Type B pancreatic cell (in vitro differentiated cells): ENCODE measurements around the gene NPHP4. TPM values are rescaled to one million over a fixed set of nuclear protein-coding genes. Genes with fewer than 3 reads are reported as not detected.

Source experiments
- DNase-seq: peaks from one replicate; pipeline ENCODE4 v3.0.0; 2021; ENCODE audit warnings: mixed read lengths; ENCODE audit not compliant: unreplicated experiment; ENCODE audit errors: extremely low spot score
- H3K27ac Mint-ChIP-seq: 2 replicates; pipeline ENCODE4 v1.8.0; 2021; ENCODE audit warnings: mild to moderate bottlenecking, mixed read lengths
- H3K27me3 Mint-ChIP-seq: 2 replicates; pipeline ENCODE4 v1.8.0; 2021; ENCODE audit warnings: mixed read lengths
- H3K36me3 Mint-ChIP-seq: 2 replicates; pipeline ENCODE4 v1.8.0; 2021; ENCODE audit warnings: mixed read lengths
- H3K4me1 Mint-ChIP-seq: one replicate; pipeline ENCODE4 v1.8.0; 2021; ENCODE audit warnings: mixed read lengths; ENCODE audit not compliant: unreplicated experiment
- H3K4me3 Mint-ChIP-seq: 2 replicates; pipeline ENCODE4 v1.8.0; 2021; ENCODE audit warnings: mild to moderate bottlenecking, mixed read lengths
- H3K9me3 Mint-ChIP-seq: 2 replicates; pipeline ENCODE4 v1.8.0; 2021; ENCODE audit warnings: mixed read lengths
- total RNA-seq: library from RNA; stranded (reverse); gene quantifications from 2 replicates; pipeline ENCODE4 v1.2.1, GENCODE V29; 2021; ENCODE audit warnings: low replicate concordance
- TF ChIP-seq, protein P1 (sequence below): fragments of 200-600 bp; sonication (generic); conservative IDR thresholded peaks from 2 replicates; pipeline ENCODE4 v1.5.0; 2021; ENCODE audit warnings: antibody characterized with exemption, mild to moderate bottlenecking

The NPHP4 gene
- total RNA-seq, 1 donor from 2014 or later: 21.7 TPM

DNA sequence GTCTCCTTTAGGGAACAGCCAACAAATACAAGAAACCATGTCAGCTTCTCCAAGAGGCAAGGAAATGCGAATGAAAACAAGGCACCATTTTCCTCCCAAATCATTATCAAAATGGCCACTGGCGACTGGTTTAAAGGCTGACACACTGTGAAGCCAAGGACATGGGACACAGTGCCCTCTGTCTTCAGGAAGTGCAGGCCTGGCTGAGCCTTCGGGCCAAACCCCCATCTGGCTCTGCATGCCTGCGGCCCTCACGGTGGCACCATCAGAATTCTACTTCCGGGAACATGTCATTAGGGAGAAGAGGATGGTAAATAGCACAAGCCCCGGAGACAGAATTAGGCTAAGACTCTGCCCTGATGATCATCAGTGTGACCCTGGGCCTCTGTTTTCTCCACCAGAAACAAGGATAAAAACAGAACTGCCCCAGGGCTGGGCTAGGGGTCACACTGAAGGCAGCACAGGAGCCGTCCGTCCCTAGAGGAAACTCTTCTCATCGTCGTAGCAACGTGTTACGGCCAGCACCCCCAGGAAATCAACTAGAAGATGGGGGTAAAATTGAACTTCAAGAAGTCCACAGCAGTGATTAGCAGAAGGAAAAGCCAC is 103.5 kb downstream of the NPHP4 start:
- H3K27me3 Mint-ChIP-seq: no peaks in the 10 kb centered on the region
- no peak overlapping the region for H3K27ac Mint-ChIP-seq
- no peak overlapping the region for H3K4me3 Mint-ChIP-seq
- no peaks in the 10 kb centered on the region for H3K9me3 Mint-ChIP-seq
- TF ChIP-seq, protein P1, sequence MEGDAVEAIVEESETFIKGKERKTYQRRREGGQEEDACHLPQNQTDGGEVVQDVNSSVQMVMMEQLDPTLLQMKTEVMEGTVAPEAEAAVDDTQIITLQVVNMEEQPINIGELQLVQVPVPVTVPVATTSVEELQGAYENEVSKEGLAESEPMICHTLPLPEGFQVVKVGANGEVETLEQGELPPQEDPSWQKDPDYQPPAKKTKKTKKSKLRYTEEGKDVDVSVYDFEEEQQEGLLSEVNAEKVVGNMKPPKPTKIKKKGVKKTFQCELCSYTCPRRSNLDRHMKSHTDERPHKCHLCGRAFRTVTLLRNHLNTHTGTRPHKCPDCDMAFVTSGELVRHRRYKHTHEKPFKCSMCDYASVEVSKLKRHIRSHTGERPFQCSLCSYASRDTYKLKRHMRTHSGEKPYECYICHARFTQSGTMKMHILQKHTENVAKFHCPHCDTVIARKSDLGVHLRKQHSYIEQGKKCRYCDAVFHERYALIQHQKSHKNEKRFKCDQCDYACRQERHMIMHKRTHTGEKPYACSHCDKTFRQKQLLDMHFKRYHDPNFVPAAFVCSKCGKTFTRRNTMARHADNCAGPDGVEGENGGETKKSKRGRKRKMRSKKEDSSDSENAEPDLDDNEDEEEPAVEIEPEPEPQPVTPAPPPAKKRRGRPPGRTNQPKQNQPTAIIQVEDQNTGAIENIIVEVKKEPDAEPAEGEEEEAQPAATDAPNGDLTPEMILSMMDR: peak; percentile 41
- peaks cover 12% of the 10 kb centered on the region for H3K36me3 Mint-ChIP-seq
- H3K4me1 Mint-ChIP-seq: peaks cover 24% of the 10 kb centered on the region
- no peak for DNase-seq

DNA sequence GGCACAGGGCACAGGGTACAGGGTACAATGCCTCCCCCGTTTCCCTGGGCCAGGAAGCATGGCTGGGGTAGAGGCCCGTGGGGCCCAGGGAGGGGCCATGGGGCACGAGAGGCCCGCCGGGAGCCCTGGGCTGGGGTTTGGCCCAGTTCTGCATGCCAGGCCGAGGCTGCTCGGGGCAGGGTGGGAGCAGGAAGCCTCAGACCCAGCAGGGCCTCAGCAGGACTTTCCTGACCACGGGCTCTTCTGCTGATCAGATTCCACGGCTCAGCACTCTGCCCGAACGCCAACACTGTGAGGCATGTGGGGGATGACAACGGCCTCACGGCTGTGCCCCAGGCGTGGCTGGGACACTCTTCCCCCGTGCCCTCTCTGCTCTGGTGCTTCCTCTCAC is 104.3 kb downstream of the NPHP4 start:
- no peak overlapping the region for H3K4me3 Mint-ChIP-seq
- peaks cover 24% of the 10 kb centered on the region for H3K4me1 Mint-ChIP-seq
- TF ChIP-seq, protein P1: no peak
- peaks cover 11% of the 10 kb centered on the region for H3K36me3 Mint-ChIP-seq
- H3K9me3 Mint-ChIP-seq: no peaks in the 10 kb centered on the region
- H3K27ac Mint-ChIP-seq: no peak overlapping the region
- no peaks in the 10 kb centered on the region for H3K27me3 Mint-ChIP-seq
- DNase-seq: no peak

DNA sequence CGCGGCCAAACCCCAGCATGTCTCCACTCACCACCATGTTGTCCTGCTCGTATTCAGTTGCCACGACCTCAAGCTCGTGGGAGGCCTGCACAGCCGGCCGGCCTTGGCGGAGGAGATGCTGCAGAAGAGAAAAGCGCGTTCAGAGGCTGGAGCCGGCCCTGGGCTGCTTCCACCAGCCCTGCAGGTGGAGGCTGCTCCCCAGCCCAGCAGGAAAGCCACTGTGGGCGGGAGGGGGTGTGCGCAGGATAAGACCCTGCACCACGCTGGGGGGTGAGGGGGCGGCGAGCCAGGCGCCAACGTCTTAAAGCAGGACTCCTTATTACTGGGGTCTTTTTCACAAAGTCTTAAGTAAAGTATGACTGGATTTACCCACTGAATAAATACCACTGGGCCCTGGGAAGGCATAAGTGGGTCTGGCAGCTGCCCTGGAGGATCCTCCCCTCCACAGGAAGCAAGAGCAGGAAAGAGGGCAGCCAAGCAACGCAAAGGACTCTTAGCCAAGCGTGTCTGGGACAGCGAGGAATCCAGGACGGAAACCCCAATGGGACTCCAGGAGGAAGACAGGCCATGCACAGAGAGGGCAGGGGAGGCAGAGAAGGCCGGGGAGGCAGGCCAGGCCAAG is 104.8 kb downstream of the NPHP4 start:
- Mint-ChIP-seq H3K27me3 (no peaks in the 10 kb centered on the region), H3K4me1 (peaks cover 24% of the 10 kb centered on the region), H3K27ac (no peak overlapping the region), H3K36me3 (peaks cover 12% of the 10 kb centered on the region), H3K4me3 (no peak overlapping the region), H3K9me3 (no peaks in the 10 kb centered on the region)
- TF ChIP-seq, protein P1: no peak
- DNase-seq: no peak

DNA sequence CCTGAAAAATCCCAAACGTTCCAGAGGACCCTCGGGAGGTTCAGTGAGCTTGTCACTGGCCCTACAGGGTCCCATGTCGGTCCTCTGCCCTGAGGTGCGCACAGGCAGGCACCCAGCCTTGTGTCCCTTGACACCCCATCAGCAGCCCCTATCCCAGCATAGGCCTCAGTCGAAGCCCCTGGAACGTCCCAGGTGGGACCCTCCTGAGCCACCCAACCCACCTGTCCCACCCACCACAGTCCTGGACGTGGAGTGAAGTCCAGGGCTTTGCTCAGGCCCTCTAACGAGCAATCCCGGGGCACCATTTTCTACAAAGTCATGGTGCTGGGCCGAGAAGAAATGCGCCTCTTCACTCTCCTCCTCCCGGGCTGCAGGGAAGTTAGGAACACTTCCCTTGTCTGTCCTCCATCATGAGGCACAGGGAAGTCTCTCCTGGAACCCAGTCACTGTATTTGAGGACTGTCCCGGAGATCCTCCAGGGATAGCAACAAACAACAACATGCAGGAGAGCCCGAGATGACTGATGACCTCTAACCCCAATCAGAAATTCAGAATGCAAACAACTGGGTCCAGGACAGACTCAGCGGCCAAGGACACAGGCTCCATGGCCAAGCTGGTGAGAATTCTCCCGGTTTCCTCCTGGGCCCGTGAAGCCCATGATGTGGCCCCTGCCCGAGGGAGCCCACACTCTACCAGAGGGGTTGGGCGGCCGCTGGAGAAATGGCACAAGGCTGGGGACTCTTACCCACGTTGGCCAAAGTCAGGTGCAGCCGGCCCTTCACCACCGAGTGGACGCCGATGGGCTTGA is 105.5 kb downstream of the NPHP4 start:
- H3K4me3 Mint-ChIP-seq: no peak overlapping the region
- H3K27me3 Mint-ChIP-seq: no peaks in the 10 kb centered on the region
- no peak overlapping the region for H3K27ac Mint-ChIP-seq
- H3K36me3 Mint-ChIP-seq: peaks cover 12% of the 10 kb centered on the region
- DNase-seq: no peak
- H3K4me1 Mint-ChIP-seq: peaks cover 24% of the 10 kb centered on the region
- H3K9me3 Mint-ChIP-seq: no peaks in the 10 kb centered on the region
- TF ChIP-seq, protein P1: no peak

DNA sequence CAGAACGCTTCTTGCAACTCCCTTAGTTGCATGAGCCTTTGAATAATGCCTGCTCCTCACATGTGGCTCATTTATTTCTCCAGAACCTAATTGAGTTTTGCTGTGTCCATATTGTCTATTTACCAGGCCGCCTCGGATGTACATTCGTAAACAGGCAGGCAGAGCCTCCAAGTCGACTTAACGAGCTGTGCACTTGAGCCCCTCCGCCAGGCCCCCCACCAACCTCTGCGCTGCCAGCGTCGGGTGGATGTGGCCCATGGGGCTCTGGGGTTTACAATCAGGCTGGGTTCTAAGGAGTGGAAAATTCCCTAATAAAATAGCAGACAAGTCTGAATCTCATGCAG is 106.1 kb downstream of the NPHP4 start:
- no peak overlapping the region for H3K4me3 Mint-ChIP-seq
- no peak overlapping the region for H3K27ac Mint-ChIP-seq

More for the DNA sequence above, 106.1 kb downstream of the NPHP4 start:
- peaks cover 19% of the 10 kb centered on the region for H3K4me1 Mint-ChIP-seq
- peaks cover 12% of the 10 kb centered on the region for H3K36me3 Mint-ChIP-seq
- H3K27me3 Mint-ChIP-seq: no peaks in the 10 kb centered on the region
- TF ChIP-seq, protein P1: no peak
- DNase-seq: no peak
- H3K9me3 Mint-ChIP-seq: no peaks in the 10 kb centered on the region
